ENCODE data around the gene RILPL1. TPM values are rescaled to one million over a fixed set of nuclear protein-coding genes. Genes with fewer than 3 reads are reported as not detected.

RILPL1 gene
- polyA plus RNA-seq, 1 donor (not counting 4 experiments of a cell fraction or from before 2014, with no cell fraction given): 17.0 TPM

DNA sequence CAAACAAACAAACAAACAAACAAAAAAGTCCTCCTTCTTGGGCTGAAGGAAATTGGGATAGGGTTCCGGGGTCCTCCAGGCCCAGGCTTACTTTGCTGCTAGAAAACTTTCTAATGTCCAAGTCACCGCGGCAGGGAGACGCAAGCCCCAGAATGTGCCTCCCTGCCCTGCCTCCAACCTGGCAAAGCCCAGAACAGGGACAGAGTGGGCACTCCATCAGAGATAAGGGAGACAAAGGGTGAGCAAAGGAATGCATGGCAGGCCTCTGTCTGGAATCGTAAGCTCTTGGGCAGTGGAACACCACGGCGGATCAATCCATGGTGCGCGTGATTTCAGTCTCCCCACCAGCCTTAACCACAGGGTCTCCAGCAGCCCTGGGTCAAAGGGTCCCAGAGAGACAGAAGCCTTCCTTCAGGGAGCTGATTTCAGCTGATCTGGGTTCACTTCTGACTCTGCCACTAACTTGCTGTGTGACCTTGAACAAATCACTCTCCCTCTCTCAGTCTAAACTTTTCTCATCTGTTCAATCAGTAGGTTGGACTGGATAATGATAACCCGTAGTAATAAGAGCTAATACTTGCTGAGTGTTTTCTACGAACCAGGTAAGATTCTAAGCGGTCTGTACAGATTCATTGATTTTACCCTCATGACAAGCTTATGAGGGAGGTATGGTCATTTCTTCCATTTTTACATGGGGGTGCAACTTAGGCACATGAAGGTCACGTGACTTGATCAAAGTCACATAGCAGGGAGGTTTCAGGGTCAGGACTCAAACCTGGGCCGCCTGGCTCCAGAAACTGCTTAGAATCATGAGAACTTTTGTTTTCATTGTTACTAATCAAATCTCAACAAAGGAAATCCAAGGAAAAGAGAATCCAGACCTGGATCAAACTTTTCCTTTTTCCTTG is 12.7 kb downstream of the RILPL1 start:
- FAIRE-seq (no peak), DNase-seq (ENCODE audit: low read depth, low spot score) (no peak)
- Histone ChIP-seq H3K9ac (ENCODE audit: control insufficient read depth, extremely low read depth, insufficient read depth, low read length) (no peak overlapping the region), H3K79me2 (ENCODE audit: control insufficient read depth, insufficient read depth, low read length) (peaks cover 2% of the 10 kb centered on the region), H3K9me3 (ENCODE audit: control insufficient read depth, low read depth, low read length) (no peaks in the 10 kb centered on the region), H3K4me2 (ENCODE audit: control insufficient read depth, extremely low read depth, insufficient read depth, low read depth, low read length) (no peak overlapping the region), H3K36me3 (ENCODE audit: control insufficient read depth in 2 of 2, extremely low read depth in 1 of 2, insufficient read depth in 2 of 2, low read length in 2 of 2) (peaks cover 23 to 33% of the 10 kb centered on the region in 2 experiments), H2AFZ (ENCODE audit: control insufficient read depth, low read length) (no peak overlapping the region), H3K27me3 (ENCODE audit: control insufficient read depth, extremely low read depth, insufficient read depth, low read length) (no peaks in the 10 kb centered on the region), H4K20me1 (ENCODE audit: control insufficient read depth, extremely low read depth, insufficient read depth, low read length) (no peaks in the 10 kb centered on the region), H3K9me1 (ENCODE audit: control insufficient read depth, extremely low read depth, insufficient read depth, low read length) (no peaks in the 10 kb centered on the region), H3K27ac (ENCODE audit: control insufficient read depth, insufficient read depth, low read length) (no peak overlapping the region), H3K4me1 (ENCODE audit: control insufficient read depth, extremely low read depth, insufficient read depth, low read length) (peaks cover 20% of the 10 kb centered on the region), H3K4me3 (ENCODE audit: control insufficient read depth in 2 of 3, extremely low read depth in 1 of 3, insufficient read depth in 2 of 3, low read depth in 1 of 3, low read length in 3 of 3) (no peak overlapping the region)
- TF ChIP-seq, protein P1, sequence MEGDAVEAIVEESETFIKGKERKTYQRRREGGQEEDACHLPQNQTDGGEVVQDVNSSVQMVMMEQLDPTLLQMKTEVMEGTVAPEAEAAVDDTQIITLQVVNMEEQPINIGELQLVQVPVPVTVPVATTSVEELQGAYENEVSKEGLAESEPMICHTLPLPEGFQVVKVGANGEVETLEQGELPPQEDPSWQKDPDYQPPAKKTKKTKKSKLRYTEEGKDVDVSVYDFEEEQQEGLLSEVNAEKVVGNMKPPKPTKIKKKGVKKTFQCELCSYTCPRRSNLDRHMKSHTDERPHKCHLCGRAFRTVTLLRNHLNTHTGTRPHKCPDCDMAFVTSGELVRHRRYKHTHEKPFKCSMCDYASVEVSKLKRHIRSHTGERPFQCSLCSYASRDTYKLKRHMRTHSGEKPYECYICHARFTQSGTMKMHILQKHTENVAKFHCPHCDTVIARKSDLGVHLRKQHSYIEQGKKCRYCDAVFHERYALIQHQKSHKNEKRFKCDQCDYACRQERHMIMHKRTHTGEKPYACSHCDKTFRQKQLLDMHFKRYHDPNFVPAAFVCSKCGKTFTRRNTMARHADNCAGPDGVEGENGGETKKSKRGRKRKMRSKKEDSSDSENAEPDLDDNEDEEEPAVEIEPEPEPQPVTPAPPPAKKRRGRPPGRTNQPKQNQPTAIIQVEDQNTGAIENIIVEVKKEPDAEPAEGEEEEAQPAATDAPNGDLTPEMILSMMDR (optimal IDR thresholded peaks at IDR 0.05 in 1 of 3, IDR thresholded peaks at IDR 0.05 in 1 of 3, conservative IDR thresholded peaks at IDR 0.05 in 1 of 3; ENCODE audit: extremely low read depth in 1 of 3, insufficient read depth in 2 of 3, low read length in 3 of 3): no peak
- no peak for TF ChIP-seq EZH2 (IDR thresholded peaks at IDR 0.05; ENCODE audit: low read length)
- dilution Hi-C loops (cut with MboI; ENCODE audit: extremely low pct_ligation_motif_present, low sequenced_read_pairs): no loop called here

DNA sequence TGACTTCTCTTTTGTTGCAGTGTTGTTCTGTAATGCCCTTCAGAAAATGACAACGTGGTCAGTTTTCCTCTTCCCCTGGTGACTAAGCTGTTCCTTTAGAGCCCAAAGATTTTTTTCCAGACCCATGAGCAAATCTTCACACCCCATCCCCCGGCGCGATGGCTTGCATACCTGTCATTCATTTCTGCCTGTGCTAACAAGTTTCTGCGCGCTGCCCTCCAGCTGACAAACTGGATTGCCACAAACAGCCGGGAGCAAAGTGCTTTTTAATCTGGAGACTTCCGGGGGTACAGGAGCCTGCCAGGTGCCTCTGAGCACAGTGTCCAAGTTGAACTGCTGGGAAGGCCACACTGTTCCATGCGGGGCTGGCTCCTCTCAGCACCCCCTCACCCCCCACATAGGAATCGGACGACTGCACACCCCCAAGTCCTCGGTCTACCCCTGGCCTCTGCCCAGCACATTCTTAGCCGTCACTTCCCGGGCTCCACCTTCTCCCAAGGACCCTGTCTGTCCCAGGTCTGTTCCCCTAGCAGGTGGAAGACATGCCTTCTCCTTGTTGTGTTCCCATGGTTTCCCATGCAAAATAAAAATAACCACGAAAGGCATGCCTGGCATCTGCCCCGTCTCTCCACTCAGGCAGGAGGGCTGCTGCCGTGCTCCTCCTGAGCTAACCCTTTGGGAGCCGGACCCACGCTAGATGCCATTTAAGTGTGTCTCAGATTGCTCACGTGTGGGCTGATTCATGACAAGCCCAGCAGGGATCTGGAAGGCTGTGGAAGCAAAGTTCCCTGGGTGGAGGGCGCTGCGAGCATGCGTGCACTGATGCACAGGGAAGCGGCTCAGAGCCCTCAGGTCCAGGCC is 14.1 kb downstream of the RILPL1 start:
- Histone ChIP-seq H3K9me3 (ENCODE audit: control insufficient read depth, low read depth, low read length) (no peaks in the 10 kb centered on the region), H3K27me3 (ENCODE audit: control insufficient read depth, extremely low read depth, insufficient read depth, low read length) (no peaks in the 10 kb centered on the region), H3K36me3 (ENCODE audit: control insufficient read depth in 2 of 2, extremely low read depth in 1 of 2, insufficient read depth in 2 of 2, low read length in 2 of 2) (peaks cover 23 to 33% of the 10 kb centered on the region in 2 experiments), H4K20me1 (ENCODE audit: control insufficient read depth, extremely low read depth, insufficient read depth, low read length) (no peaks in the 10 kb centered on the region), H3K4me1 (ENCODE audit: control insufficient read depth, extremely low read depth, insufficient read depth, low read length) (peaks cover 20% of the 10 kb centered on the region), H3K9me1 (ENCODE audit: control insufficient read depth, extremely low read depth, insufficient read depth, low read length) (no peaks in the 10 kb centered on the region), H3K9ac (ENCODE audit: control insufficient read depth, extremely low read depth, insufficient read depth, low read length) (peak overlapping the region; percentile 77), H3K4me3 (ENCODE audit: control insufficient read depth in 2 of 3, extremely low read depth in 1 of 3, insufficient read depth in 2 of 3, low read depth in 1 of 3, low read length in 3 of 3) (peak overlapping the region in 2 of 3 experiments; percentile 23 to 52), H3K4me2 (ENCODE audit: control insufficient read depth, extremely low read depth, insufficient read depth, low read depth, low read length) (peak overlapping the region; percentile 85), H3K79me2 (ENCODE audit: control insufficient read depth, insufficient read depth, low read length) (no peaks in the 10 kb centered on the region), H2AFZ (ENCODE audit: control insufficient read depth, low read length) (peak overlapping the region; percentile 27), H3K27ac (ENCODE audit: control insufficient read depth, insufficient read depth, low read length) (peak overlapping the region; percentile 87)
- DNase-seq (ENCODE audit: low read depth, low spot score): peak; percentile 77
- TF ChIP-seq, protein P1 (optimal IDR thresholded peaks at IDR 0.05 in 1 of 3, IDR thresholded peaks at IDR 0.05 in 1 of 3, conservative IDR thresholded peaks at IDR 0.05 in 1 of 3; ENCODE audit: extremely low read depth in 1 of 3, insufficient read depth in 2 of 3, low read length in 3 of 3): no peak
- no peak for TF ChIP-seq EZH2 (IDR thresholded peaks at IDR 0.05; ENCODE audit: low read length)
- FAIRE-seq: peak; percentile 97
- dilution Hi-C loops (cut with MboI; ENCODE audit: extremely low pct_ligation_motif_present, low sequenced_read_pairs): no loop called here
